Stimulated activated naive CD8-positive, alpha-beta T cell treated with anti-CD3 and anti-CD28 coated beads, Interleukin-15, Interleukin-2, amounts not matched to agents 100 ng/mL and 50 ng/mL, for 24 hours (primary cell): Measurements from ENCODE around the gene KCTD8.
A peak's percentile ranks its signal among the peaks of the same experiment; 100 is the strongest.

Experiments
- H3K27ac Mint-ChIP-seq: one replicate; pipeline ENCODE4 v1.8.0; 2021; ENCODE audit warnings: mild to moderate bottlenecking, mixed read lengths
- H3K27me3 Mint-ChIP-seq: one replicate; pipeline ENCODE4 v1.8.0; 2021; ENCODE audit warnings: mixed read lengths
- H3K36me3 Mint-ChIP-seq: one replicate; pipeline ENCODE4 v1.8.0; 2021; ENCODE audit warnings: low read depth, mixed read lengths
- H3K4me1 Mint-ChIP-seq: one replicate; pipeline ENCODE4 v1.8.0; 2021; ENCODE audit warnings: low read depth, mixed read lengths
- H3K4me3 Mint-ChIP-seq: one replicate; pipeline ENCODE4 v1.8.0; 2021; ENCODE audit warnings: mild to moderate bottlenecking, mixed read lengths
- H3K9me3 Mint-ChIP-seq: one replicate; pipeline ENCODE4 v1.8.0; 2021; ENCODE audit warnings: mixed read lengths

Gene KCTD8

DNA sequence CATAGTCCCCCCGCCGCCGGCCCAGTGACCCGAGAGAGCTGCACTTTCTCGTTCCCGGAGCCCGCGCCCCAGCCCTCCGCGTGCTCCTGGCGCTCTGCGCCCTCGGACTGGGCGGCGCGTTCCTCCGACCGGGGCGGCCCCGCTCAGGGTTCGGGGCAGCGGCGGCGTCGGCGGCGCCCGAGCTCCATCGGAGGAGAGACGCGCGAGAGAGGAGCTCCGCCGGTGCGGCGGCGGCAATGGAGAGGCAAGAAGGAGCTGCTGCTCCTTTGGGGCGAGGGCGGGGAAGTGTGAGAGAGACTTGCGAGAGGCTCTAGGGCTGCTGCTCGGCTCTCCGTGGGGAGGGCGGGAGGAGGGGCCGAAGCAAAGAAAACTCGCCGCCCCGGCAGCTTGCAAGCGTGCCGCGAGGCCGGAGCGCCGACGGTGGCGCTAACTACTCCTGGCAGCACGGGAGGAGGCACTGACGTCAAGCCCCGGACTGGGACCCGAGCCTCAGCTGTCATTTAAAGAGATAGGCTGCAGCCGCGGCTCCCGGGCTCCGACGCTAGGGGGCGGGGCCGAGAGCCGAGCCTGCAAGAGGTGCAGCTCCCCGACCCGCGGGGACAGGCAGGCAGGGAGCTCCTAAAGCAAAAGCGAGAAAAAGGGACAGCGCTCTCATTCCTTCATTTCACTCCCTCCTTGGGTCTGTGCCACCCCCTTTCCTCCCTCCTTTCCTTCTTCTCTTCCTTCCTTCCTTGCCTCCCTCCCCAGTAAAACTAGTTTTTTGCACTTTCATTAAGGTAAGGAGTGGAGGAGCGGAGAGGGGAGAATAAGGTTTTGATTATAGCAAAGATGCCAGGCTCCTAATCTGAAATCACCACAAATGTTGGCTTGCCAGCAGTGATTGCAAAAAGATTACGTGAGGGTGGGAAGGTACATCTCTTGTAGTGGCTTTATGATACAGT, at the start of gene KCTD8:
Gene KCTD8, minus strand, starts transcription at position 289 of the 941 bp plus-strand sequence.
- Mint-ChIP-seq H3K27ac (no peak within 1 kb of the TSS), H3K27me3 (peaks cover 73% of the 10 kb centered on the region), H3K9me3 (no peaks in the 10 kb centered on the region), H3K4me1 (peaks cover 11% of the 10 kb centered on the region), H3K4me3 (peak within 1 kb of the TSS; percentile 58), H3K36me3 (no peaks in the 10 kb centered on the region)

DNA sequence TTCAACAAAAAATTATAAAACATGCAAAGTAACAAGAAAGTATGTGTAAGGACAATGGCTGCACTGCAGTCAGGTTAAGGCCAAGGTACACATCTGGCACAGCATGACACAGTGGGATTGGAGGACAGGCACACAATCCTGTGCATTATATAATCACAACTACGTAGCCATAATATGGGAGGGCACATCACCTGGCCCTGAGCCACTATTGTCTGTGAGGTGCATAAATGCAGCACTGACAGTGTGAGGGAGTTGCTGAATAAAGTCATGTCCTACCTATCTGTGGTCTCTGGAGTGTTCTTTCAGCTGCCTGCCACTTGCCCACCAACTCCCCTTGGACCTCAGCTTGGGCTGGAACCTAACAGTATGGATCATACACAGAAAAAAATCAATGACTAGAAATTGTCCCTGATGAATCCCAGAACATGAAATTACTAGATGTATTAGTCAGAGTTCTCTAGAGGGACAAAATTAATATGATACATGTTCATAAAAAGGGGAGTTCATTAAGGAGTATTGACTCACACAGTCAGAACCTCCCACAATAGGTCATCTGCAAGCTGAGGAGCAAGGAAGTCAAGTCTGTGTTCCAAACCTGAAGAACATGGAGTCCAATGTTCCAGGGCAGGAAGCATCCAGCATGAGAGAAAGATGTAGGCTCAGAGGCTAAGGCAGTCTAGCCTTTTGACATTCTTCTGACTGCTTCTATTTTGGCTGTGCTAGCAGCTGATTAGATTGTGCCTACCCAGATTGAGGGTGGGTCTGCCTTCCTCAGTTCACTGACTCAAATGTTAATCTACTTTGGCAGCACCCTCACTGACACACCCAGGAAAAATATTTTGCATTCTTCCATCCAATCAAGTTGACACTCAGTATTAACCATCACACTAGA, 46.4 kb upstream of the KCTD8 start:
- Mint-ChIP-seq H3K27me3 (no peaks in the 10 kb centered on the region), H3K4me3 (no peak overlapping the region), H3K4me1 (no peaks in the 10 kb centered on the region), H3K27ac (no peak overlapping the region), H3K36me3 (no peaks in the 10 kb centered on the region), H3K9me3 (peaks cover 4% of the 10 kb centered on the region)

DNA sequence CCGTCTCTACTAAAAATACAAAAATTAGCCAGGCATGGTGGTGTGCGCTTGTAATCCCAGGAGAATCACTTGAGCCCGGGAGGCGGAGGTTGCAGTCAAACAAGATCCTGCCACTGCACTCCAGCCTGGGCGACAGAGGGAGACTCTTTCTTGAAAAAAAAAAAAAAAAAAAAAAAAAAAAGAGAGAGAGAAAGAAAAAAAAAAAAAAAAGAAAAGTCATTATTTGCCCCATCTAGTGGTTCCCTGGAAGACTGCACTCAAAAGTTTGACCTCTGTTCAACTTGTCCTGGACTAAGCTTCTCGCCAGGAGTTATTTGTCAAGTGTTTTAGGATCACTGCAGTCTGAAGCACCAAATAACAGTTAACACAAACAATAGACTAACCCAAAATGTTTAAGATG, 45.3 kb upstream of the KCTD8 start:
- Mint-ChIP-seq H3K27me3 (no peaks in the 10 kb centered on the region), H3K36me3 (no peaks in the 10 kb centered on the region), H3K4me1 (no peaks in the 10 kb centered on the region), H3K27ac (no peak overlapping the region), H3K4me3 (no peak overlapping the region), H3K9me3 (peaks cover 4% of the 10 kb centered on the region)

DNA sequence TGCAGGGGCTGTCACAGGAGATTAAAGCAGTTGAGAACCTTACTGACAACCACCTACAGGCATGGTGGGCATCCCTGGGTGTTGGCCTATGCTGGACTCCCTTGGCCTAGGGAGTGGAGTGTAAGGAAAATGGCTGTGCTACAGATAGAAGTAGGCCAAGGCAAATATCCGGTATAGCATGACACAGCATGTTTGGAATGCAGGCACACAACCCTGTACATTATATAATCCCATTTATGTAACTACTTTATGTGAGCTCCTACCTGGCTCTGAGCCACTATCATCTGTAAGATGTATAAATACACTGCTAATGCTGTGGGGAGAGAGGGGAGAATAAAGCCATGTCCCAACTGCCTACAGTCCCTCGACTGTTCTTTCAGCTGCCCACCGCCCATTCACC, 38.7 kb upstream of the KCTD8 start:
- no peaks in the 10 kb centered on the region for H3K36me3 Mint-ChIP-seq
- H3K9me3 Mint-ChIP-seq, result peaks cover 5% of the 10 kb centered on the region
- H3K4me1 Mint-ChIP-seq, result no peaks in the 10 kb centered on the region
- no peaks in the 10 kb centered on the region for H3K27me3 Mint-ChIP-seq
- H3K27ac Mint-ChIP-seq, result no peak overlapping the region
- no peak overlapping the region for H3K4me3 Mint-ChIP-seq

DNA sequence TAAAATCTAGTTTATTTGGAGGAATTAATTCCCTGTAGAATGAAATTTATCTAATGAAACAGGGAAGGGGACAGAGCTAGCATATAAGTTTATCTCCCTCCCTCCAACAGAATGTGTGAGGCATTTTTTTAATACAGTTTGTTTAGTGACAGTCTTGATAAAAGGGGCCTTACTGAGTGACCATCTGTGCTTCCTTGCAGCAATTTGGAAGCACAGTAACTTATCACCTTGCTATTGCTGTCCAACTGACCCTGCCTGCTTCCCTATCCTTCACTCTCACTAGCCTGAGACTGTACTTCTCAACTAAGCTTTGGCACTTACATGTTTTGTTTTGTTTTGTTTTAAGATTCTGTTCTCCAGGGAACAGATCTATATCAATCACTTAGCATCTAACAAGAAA, 31.1 kb upstream of the KCTD8 start:
- Mint-ChIP-seq H3K36me3 (no peaks in the 10 kb centered on the region), H3K27ac (no peak overlapping the region), H3K27me3 (no peaks in the 10 kb centered on the region), H3K4me3 (no peak overlapping the region), H3K4me1 (no peaks in the 10 kb centered on the region), H3K9me3 (peaks cover 10% of the 10 kb centered on the region)

DNA sequence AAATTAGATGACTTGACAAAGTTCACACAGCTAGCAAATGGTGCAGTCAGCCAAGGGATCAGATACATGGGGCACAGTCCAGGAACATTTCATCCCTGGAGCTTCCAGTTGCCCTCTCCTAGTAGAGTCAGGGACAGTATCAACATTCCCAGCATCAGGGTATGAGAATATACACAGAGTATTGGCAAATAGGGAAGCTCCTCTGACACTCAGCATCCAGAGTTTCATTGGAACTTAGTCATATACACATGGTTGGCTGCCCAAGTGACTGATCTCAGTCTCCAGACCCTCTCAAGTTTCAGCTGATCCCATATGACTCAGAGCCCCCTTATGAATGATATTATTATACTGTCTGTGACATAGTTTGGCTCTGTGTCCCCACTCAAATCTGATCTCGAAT, 13.7 kb upstream of the KCTD8 start:
- Mint-ChIP-seq H3K36me3 (no peaks in the 10 kb centered on the region), H3K27me3 (no peaks in the 10 kb centered on the region), H3K4me3 (no peak overlapping the region), H3K27ac (no peak overlapping the region), H3K4me1 (no peaks in the 10 kb centered on the region), H3K9me3 (no peaks in the 10 kb centered on the region)

DNA sequence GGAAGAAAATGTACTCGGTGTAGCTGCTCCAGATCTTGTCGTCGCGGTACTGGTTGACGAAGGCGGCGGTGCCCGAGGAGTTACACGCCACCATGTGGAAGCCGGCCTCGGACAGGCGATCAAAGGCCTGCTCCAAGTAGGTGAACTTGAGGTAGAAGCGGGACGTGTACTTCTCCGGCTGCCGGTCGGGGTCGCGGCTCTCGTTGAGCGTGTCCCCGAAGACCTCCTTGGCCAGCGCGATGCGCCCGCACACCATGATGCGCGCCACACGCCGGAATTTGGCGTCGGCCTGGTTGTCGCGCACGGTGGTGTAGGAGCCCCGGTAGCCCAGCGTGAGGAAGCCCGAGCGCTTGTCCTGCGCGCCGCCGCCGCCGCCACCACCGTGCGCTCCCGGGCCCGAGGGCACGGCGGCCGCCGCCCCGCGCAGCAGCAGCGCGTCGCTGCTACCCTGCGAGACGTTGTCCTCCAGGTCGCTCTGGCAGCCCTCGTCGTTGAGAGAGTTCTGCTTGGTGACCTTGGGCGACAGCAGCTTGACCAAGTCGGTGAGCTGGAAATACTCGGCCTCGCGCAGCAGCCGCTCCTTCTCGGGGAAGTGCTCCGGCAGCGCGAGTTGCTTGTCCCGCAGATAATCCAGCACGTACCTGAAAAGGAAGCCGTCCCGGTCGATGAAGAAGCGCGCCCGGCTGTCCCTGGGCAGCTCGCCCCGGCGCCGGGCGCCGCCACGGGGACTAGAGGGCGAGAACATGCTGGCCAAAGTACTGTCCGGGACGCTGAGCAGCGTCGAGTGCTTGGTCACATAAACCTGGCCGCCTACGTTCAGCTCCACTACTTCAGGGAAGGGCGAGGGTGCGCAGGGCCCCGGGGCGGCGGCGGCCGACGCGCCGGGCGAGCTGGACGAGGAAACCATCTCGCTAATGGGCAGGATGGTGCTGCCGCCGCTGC, 775 bp downstream of the KCTD8 start:
- Mint-ChIP-seq H3K36me3 (no peaks in the 10 kb centered on the region), H3K27me3 (peaks cover 67% of the 10 kb centered on the region), H3K4me3 (no peak overlapping the region), H3K27ac (no peak overlapping the region), H3K4me1 (peaks cover 11% of the 10 kb centered on the region), H3K9me3 (no peaks in the 10 kb centered on the region)

DNA sequence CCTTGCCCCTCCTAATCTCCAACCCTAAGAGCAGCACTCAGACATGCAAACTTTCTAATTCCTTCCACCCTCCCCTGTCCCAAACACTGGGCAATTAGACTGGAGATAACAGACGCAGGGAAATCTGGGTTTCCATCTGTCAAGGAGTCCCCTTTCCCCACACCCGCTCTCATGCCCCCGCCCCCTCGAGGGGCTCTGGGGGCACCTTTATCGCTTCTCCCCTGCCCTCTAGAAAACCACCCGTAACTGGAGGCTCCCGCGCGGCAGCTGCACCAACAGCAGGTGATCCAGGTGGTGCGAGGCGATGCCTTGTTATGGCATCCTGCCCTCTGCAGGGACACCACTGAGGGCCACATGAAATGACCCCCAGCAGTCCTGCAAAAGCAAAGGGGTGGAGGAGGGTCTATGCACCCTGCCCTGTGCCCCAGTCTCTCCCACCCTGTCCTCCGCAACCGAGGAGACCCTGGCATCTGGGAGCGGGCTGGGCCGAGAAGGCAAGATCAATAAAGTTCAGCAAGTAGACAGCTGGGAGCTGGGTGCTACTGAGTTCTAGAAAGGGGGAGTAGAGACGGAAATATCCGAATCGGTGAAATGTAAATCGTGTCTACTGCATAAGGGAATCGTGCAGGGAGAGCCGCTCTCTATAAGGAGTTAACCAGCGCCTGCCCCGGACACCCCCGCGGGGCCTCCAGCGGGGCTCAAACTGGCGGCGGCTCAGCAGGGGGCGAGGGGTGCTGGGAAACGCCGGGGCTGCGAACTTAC, 1.6 kb downstream of the KCTD8 start:
- H3K4me1 Mint-ChIP-seq, result peaks cover 11% of the 10 kb centered on the region
- H3K9me3 Mint-ChIP-seq, result no peaks in the 10 kb centered on the region
- H3K36me3 Mint-ChIP-seq, result no peaks in the 10 kb centered on the region
- no peak overlapping the region for H3K27ac Mint-ChIP-seq
- H3K27me3 Mint-ChIP-seq, result peaks cover 61% of the 10 kb centered on the region
- peak overlapping the region; percentile 35 for H3K4me3 Mint-ChIP-seq

DNA sequence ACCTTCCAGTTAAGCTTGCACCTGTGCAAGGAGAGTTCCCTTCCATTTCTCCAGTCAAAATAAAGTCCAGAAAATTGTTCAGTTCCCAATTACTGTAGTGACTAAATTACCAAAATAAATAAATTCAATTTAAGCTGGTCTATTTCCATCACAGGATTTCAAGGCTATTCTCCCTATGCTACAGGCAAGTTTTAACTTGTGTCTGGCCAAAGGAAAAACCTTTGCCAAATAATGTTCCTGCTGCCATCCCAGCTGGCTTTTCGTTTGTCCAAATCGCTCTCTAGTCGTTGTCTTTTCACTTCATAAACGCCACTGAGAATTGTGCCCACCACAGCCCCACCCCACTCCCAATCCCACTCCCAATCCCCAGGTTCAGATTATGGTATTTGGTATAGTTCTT, 2.4 kb downstream of the KCTD8 start:
- peaks cover 11% of the 10 kb centered on the region for H3K4me1 Mint-ChIP-seq
- H3K4me3 Mint-ChIP-seq, result no peak overlapping the region
- no peak overlapping the region for H3K27ac Mint-ChIP-seq
- peaks cover 53% of the 10 kb centered on the region for H3K27me3 Mint-ChIP-seq
- H3K36me3 Mint-ChIP-seq, result no peaks in the 10 kb centered on the region
- H3K9me3 Mint-ChIP-seq, result no peaks in the 10 kb centered on the region

DNA sequence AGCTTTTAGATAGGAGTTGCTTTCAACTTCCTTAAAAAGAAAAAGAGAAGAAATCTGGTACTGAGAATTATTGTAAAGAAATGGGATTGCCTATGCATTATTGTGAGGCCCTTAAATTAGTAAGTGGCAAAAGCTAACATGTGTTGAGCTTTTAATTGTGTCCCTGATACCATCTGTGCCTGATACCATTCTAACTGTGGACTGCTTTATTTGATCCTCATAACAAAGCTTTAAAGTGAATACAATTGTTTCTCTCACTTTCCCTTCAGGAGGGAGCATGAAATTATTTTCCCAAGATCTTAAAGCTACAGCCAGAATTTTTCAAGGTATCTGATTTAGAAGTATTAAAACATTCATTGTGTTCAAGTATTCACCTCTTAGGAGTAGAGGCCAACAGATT, 9.9 kb downstream of the KCTD8 start:
- no peaks in the 10 kb centered on the region for H3K36me3 Mint-ChIP-seq
- no peaks in the 10 kb centered on the region for H3K4me1 Mint-ChIP-seq
- no peaks in the 10 kb centered on the region for H3K27me3 Mint-ChIP-seq
- H3K9me3 Mint-ChIP-seq, result no peaks in the 10 kb centered on the region
- H3K4me3 Mint-ChIP-seq, result no peak overlapping the region
- no peak overlapping the region for H3K27ac Mint-ChIP-seq

DNA sequence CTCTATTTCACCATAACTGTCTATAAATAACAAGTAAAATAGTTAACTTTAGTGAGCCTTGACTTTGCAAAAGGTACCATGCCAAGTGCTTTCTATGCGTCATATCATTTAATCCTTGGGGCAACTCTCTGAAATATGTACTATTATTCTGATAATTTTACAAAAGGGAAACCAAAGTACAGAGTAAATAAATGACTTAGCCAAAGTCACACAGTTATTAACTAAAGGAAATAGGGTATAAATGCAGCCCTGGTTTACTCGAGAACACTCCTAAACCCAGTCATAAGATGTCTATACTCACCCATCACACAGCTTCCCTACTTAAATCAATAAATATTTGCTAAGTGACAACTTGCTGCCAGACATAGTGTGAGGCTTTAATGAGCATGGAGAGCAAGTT, 14.4 kb downstream of the KCTD8 start:
- H3K4me1 Mint-ChIP-seq, result no peaks in the 10 kb centered on the region
- no peak overlapping the region for H3K4me3 Mint-ChIP-seq
- no peak overlapping the region for H3K27ac Mint-ChIP-seq
- H3K9me3 Mint-ChIP-seq, result no peaks in the 10 kb centered on the region
- no peaks in the 10 kb centered on the region for H3K27me3 Mint-ChIP-seq
- H3K36me3 Mint-ChIP-seq, result no peaks in the 10 kb centered on the region

DNA sequence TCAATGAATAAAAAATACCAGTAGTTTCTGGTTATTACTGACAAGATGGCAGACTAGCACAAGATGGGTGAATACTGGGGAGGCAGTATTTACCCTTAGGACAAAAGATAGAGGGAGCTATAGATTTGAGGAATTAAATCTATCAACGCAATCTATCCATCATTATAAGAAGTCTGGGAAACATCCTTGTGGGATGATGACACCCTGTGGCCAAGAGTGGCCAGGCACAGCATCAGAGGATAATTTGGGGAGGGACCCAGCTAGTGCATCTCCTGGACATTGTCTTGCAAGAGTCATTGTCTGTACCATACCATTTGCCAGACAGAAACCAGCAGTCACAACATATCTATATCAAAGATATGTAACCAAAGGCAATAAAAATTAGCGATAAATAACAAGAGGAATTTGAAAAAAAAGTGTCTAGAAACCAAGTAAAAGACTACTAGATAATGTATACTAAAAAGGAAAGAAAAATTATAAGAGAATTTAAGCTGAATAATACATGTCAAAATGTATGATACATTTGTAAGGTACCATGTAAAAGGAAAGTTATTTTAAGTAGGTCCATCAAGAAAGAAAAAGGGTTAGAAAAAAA, 22.9 kb downstream of the KCTD8 start:
- H3K36me3 Mint-ChIP-seq, result no peaks in the 10 kb centered on the region
- H3K4me3 Mint-ChIP-seq, result no peak overlapping the region
- H3K9me3 Mint-ChIP-seq, result no peaks in the 10 kb centered on the region
- no peak overlapping the region for H3K27ac Mint-ChIP-seq
- no peaks in the 10 kb centered on the region for H3K27me3 Mint-ChIP-seq
- H3K4me1 Mint-ChIP-seq, result no peaks in the 10 kb centered on the region

DNA sequence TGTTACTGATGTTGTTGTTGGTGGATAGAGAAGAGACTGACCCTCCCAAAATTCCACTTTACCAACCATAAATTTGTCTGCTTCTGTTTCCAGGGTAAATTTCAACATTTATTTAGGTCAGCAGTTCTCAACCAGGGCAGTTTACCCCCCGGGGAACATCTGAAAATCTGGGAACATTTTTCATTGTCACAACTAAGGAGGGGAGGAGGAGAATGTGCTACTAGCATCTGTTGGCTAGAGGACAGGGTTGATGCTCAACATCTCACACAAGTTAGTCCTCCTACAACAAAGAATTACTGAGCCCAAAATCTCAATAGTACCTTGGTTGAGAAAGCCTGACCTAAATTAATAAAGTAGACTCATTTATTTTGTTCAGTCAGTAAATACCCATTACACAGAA, 25.7 kb downstream of the KCTD8 start:
- no peaks in the 10 kb centered on the region for H3K4me1 Mint-ChIP-seq
- no peaks in the 10 kb centered on the region for H3K27me3 Mint-ChIP-seq
- no peak overlapping the region for H3K4me3 Mint-ChIP-seq
- H3K27ac Mint-ChIP-seq, result no peak overlapping the region
- no peaks in the 10 kb centered on the region for H3K9me3 Mint-ChIP-seq
- no peaks in the 10 kb centered on the region for H3K36me3 Mint-ChIP-seq
